ENCODE measurements around the gene OR8G5. TPM values are rescaled to one million over a fixed set of nuclear protein-coding genes. Genes with fewer than 3 reads are reported as not detected.
"Not testable (repeated sequence)": the region's sequence is repeated elsewhere in the genome, so short reads cannot be mapped to it uniquely, and the experiment has no call there.

The OR8G5 gene, protein sequence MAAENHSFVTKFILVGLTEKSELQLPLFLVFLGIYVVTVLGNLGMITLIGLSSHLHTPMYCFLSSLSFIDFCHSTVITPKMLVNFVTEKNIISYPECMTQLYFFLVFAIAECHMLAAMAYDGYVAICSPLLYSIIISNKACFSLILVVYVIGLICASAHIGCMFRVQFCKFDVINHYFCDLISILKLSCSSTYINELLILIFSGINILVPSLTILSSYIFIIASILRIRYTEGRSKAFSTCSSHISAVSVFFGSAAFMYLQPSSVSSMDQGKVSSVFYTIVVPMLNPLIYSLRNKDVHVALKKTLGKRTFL
- not detected for polyA plus RNA-seq (2013, experiment 1 of 2; ENCODE audit: insufficient read length)
- not detected for polyA plus RNA-seq (2013, experiment 2 of 2; ENCODE audit: insufficient read length)

DNA sequence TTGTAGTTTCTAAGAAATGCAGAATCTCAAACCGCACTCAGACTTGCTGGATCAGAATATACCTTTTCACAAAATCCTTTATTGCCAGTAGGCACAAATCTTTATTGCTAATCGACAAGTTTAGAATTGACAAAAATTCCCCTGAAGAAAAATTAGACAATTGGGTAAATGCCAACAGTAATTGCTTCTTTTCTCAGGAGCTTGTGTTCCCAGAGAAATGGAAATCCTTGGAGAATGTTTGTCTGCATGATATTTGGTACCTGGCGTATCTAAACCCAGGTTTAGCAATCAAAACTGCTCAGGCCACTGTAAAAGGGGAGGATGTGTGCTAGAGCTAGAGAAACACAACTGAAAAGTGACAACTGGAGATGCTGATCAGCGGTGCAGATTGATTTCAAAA is at the start of gene OR8G5:
Gene OR8G5 (plus strand): TSS at position 301 of the 400 bp plus-strand sequence. CDS start 8,556 bp downstream, outside the sequence.
- no peak for DNase-seq

GRCh38 chr11:124207102-124207792 is 48.9 kb upstream of the OR8G5 start:
- DNase-seq = no peak

DNA sequence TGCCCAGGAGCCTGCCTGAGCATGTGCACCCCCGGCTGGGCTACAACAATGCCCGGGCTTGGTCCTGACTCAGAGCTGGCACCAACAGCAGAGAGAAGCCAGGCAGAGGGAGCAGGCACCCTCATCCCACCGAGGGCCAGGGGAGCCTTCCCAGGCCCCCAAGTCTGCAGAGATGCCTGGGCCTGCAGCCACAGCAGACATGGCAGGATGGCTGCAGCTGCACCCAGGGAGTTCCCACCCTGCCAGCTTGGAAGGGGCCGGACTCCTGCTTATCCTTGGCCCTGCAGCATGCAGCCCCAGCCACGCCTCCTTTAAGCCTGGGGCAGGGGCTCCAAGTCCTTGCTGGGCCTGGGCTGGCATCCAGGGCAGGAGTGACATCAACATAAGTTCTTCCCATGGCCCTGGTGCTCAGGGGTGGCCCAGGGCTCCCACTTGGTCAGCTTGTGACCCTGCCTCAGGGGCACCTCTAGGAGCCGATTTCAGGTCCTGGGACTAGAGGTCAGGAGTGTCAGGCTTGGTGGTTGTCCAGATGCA is 46.3 kb upstream of the OR8G5 start:
- DNase-seq = no peak

DNA sequence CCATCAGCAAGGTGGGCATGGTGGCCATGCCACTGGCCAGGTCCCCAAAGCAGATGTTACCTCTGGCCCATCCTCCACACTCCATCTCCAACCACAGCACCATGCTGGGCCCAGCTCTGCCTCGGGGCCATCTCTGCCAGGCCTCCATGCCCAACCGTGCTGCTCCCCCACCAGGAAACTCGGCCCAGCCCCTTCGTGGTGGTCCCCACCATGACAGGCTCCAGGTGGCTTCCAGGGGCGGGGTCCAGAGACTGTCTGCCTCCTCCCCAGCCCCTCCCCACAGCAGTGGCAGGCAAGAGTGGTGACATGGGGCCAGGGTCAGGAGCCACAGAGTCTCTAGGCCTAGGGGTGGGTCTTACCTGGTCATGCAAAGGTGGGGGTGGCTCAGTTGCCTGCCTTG is 45.8 kb upstream of the OR8G5 start:
- DNase-seq = no peak

DNA sequence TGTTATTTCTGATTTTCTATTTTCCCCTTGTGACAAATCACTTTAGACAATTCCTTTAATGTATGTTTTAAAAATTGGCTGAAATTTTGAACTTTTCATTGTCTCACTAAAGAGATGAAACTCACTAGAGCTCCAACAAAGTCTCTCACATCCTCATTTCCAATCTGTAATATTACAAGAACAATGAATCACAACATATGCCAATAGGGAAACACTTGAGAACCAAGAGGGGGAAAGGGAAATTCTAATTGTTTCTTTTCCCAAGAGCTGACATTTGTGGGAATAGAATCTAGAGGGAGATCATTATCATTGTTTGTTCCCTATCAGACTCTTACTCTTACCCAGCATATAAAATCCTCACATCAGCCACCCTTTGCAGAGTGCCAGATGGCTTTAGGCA is 44.9 kb upstream of the OR8G5 start:
- no peak for DNase-seq

DNA sequence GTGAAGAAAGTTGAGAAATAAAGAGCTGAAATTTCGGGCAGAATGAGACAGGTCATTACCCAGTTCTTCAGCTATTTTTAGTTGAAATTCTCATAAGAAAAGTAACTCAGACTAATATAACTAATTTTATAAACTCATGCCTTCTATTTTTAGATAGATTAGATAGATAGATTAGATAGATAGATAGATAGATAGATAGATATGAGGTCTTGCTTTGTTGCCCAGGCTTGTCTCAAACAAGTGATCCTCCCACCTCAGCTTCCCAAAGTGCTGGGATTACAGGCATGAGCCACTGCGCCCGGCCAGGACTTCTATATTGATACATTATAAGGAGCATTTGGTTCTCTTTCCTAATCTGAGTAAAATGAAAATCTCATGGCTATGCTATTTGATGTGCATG is 42.1 kb upstream of the OR8G5 start:
- DNase-seq = no peak

GRCh38 chr11:124219126-124219525 is 37.0 kb upstream of the OR8G5 start:
- DNase-seq = no peak

GRCh38 chr11:124222407-124222806 is 33.8 kb upstream of the OR8G5 start:
- DNase-seq = no peak

DNA sequence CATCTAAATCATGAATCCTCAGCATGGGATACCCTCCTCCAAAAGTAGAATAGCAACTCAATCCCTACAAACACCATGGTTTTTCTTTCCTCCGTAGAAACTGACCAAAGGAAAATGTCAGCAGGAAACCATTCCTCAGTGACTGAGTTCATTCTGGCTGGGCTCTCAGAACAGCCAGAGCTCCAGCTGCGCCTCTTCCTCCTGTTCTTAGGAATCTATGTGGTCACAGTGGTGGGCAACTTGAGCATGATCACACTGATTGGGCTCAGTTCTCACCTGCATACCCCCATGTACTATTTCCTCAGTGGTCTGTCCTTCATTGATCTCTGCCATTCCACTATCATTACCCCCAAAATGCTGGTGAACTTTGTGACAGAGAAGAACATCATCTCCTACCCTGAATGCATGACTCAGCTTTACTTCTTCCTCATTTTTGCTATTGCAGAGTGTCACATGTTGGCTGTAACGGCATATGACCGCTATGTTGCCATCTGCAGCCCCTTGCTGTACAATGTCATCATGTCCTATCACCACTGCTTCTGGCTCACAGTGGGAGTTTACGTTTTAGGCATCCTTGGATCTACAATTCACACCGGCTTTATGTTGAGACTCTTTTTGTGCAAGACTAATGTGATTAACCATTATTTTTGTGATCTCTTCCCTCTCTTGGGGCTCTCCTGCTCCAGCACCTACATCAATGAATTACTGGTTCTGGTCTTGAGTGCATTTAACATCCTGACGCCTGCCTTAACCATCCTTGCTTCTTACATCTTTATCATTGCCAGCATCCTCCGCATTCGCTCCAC is 31.4 kb upstream of the OR8G5 start:
- not testable (repeated sequence) for DNase-seq

- no peak for DNase-seq
Observed at GRCh38 chr11:124225471-124225870, 30.7 kb upstream of the OR8G5 start.

- no peak for DNase-seq
Observed at GRCh38 chr11:124233376-124233775, 22.8 kb upstream of the OR8G5 start.

DNA sequence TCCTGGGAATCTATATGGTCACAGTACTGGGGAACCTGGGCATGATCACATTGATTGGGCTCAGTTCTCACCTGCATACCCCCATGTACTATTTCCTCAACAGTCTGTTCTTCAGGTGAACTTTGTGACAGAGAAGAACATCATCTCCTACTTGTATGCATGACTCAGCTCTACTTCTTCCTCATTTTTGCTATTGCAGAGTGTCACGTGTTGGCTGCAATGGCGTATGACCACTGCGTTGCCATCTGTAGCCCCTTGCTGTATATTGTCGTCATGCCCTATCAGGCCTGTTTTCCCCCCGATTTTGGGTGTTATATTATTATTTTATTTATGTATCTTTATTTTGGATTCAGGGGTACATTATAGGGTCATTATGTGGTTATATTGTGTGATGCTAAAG is 17.7 kb upstream of the OR8G5 start:
- DNase-seq = no peak

DNA sequence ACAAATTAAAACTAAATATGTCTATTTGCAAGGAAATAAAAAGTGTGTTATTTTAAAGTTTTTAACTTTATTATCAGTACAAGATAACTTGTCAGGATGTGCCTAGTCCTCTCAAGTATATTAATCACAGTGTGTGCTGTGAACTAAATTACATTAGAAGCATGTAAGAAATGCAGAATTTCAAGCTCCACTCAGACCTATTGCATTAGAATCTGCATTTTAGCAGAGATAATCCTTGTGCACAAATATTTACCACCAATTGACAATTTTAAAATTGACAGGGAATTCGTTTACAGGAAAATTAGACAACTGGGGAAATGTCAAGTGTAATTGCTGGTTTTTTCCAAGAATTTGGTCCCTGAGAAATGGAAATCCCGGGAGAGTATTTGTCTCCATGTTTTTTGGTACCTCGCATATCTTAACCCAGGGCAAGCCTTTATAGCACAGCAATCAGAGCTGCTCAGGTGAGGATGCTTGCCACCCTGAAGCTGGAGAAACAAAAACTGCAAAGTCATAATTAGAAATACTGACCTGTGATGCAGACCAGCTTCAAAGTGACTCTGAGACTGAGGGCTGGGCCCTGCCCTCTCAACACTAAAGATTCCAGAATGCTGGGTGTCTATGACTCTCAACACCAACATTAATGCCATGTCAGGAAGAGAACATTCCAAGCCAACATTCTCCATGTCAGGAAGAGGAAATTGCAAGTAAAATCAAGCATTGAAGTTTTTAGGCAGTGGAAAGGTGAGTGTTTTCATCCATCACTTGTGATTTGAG is 15.4 kb upstream of the OR8G5 start, which contains the start of gene OR8G1:
Gene OR8G1 (plus strand): TSS at position 475 of the 777 bp plus-strand sequence. CDS start 8,581 bp downstream, outside the sequence.
- no peak for DNase-seq

- not testable (repeated sequence) for DNase-seq
Observed at GRCh38 chr11:124249869-124250268, 6.3 kb upstream of the OR8G5 start.

- not testable (repeated sequence) for DNase-seq
Observed at GRCh38 chr11:124265041-124265440, 8.9 kb downstream of the OR8G5 start.

- DNase-seq = not testable (repeated sequence)
Observed at GRCh38 chr11:124270886-124271285, 14.7 kb downstream of the OR8G5 start.

DNA sequence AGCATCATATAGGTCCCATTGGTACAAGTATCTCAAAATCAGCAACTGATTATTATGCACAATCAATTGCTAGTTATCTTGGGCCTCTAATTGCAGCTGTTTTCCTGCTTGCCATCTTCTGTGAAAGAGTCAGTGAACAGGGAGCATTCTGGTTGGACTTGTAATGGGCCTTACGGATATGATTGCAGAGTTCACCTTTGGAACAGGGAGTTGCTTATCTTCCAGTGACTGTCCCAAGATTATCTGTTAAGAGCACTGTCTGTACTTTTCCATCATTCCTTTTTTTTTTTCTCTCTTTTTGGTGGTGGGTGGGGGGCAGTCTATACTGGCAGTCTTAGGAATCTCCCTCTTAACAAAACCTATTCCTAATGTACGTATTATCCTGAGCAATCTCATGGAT is 17.8 kb downstream of the OR8G5 start:
- DNase-seq = no peak

GRCh38 chr11:124276081-124276480 is 19.9 kb downstream of the OR8G5 start:
- no peak for DNase-seq

- no peak for DNase-seq
Observed at GRCh38 chr11:124277207-124277606, 21.0 kb downstream of the OR8G5 start.

- DNase-seq = no peak
Observed at GRCh38 chr11:124277804-124278203, 21.6 kb downstream of the OR8G5 start.

- DNase-seq = no peak
Observed at GRCh38 chr11:124278261-124278660, 22.1 kb downstream of the OR8G5 start.
